ENCODE measurements around the gene WWC2.

WWC2 gene

GRCh38 chr4:183202523-183202922, 103.5 kb downstream of the WWC2 start:
- no peak for TF ChIP-seq CTCF (IDR thresholded peaks at IDR 0.05; ENCODE audit: insufficient read depth, low read depth, low read length, missing control alignments)
- DNase-seq (ENCODE audit: low read depth), result no peak
- H3K4me3 ChIP-seq (ENCODE audit: low read depth, low read length), result no peak overlapping the region

- no peak overlapping the region for H3K4me3 ChIP-seq (ENCODE audit: low read depth, low read length)
- TF ChIP-seq CTCF (IDR thresholded peaks at IDR 0.05; ENCODE audit: insufficient read depth, low read depth, low read length, missing control alignments), result no peak
- no peak for DNase-seq (ENCODE audit: low read depth)
These were observed 105.7 kb downstream of the WWC2 start for GRCh38 chr4:183204793-183205192.

GRCh38 chr4:183205193-183205592, 106.1 kb downstream of the WWC2 start:
- no peak for DNase-seq (ENCODE audit: low read depth)
- no peak overlapping the region for H3K4me3 ChIP-seq (ENCODE audit: low read depth, low read length)
- no peak for TF ChIP-seq CTCF (IDR thresholded peaks at IDR 0.05; ENCODE audit: insufficient read depth, low read depth, low read length, missing control alignments)

- DNase-seq (ENCODE audit: low read depth), result no peak
- TF ChIP-seq CTCF (IDR thresholded peaks at IDR 0.05; ENCODE audit: insufficient read depth, low read depth, low read length, missing control alignments), result no peak
- no peak overlapping the region for H3K4me3 ChIP-seq (ENCODE audit: low read depth, low read length)
These were observed 106.7 kb downstream of the WWC2 start for GRCh38 chr4:183205709-183206108.

GRCh38 chr4:183211533-183211932, 112.5 kb downstream of the WWC2 start:
- no peak for TF ChIP-seq CTCF (IDR thresholded peaks at IDR 0.05; ENCODE audit: insufficient read depth, low read depth, low read length, missing control alignments)
- no peak for DNase-seq (ENCODE audit: low read depth)
- H3K4me3 ChIP-seq (ENCODE audit: low read depth, low read length), result no peak overlapping the region

- TF ChIP-seq CTCF (IDR thresholded peaks at IDR 0.05; ENCODE audit: insufficient read depth, low read depth, low read length, missing control alignments), result no peak
- no peak for DNase-seq (ENCODE audit: low read depth)
- no peak overlapping the region for H3K4me3 ChIP-seq (ENCODE audit: low read depth, low read length)
These were observed 114.9 kb downstream of the WWC2 start for GRCh38 chr4:183213996-183214395.

- DNase-seq (ENCODE audit: low read depth), result no peak
- no peak for TF ChIP-seq CTCF (IDR thresholded peaks at IDR 0.05; ENCODE audit: insufficient read depth, low read depth, low read length, missing control alignments)
- H3K4me3 ChIP-seq (ENCODE audit: low read depth, low read length), result no peak overlapping the region
These were observed 115.9 kb downstream of the WWC2 start for GRCh38 chr4:183214912-183215488.

Data from GM12865 (cell line).